Stimulated activated CD4-positive, alpha-beta T cell treated with anti-CD3 and anti-CD28 coated beads, Interleukin-4, amount 100 ng/mL, for 24 hours (primary cell): ENCODE measurements around the gene C6orf89.

Source experiments
- DNase-seq: peaks from one replicate; pipeline ENCODE4 v3.0.0-alpha.2; 2020

The C6orf89 gene

DNA sequence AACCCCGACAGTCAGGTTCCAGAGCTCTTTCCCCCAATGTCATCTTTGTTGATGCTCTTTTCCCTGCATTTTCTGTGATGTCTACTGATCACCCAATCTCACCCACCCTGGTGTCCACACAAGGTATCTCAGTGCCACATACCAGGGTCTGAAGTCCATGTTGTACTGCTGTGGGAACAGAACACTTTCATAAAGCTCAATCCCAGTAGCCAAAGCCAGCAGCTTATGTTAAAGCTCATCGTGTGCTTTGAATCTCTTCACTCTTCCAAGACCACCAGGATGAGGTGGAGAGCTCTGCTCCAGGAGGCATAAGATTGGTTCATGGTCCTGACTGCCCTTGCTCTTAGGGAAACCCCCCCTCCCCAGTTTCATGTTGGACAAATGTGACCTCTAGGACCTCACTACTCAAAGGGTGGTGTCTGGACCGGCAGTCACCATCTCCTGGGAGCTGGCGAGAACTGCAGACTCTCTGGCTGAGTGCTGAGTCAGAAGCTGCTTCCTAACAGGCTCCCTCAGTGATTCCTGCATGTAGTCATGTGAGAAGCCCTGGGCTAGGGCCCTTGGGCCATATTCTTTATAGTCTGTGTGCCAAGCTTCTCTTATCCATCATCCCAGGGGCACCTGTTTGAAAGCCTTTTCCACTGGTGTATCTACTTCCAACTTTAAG is 33.1 kb upstream of the C6orf89 start:
- no peak for DNase-seq

- no peak for DNase-seq
These were observed 32.4 kb upstream of the C6orf89 start for GRCh38 chr6:36853325-36853724.

- no peak for DNase-seq
These were observed 30.0 kb upstream of the C6orf89 start for GRCh38 chr6:36855750-36856149.

DNA sequence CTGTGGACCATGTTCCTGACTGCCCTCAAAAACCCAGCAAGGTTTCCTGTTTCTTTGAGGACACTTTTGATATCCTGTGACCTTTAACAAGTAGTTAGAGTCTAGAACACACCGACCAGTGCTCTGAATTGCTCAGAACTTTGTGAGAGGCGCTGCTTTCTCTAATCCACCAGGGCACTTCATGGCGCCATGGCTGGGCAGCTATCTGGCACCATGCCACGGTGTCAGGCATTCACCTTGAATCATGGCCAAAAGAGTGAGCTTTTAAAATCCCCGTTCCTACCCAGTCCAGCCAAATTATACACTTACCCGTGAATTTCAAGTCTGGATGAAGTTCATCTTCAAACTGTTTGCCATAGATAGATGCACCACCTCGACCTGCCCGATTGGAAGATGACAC is 29.5 kb upstream of the C6orf89 start:
- no peak for DNase-seq

GRCh38 chr6:36857325-36857724 is 28.4 kb upstream of the C6orf89 start:
- DNase-seq = no peak

GRCh38 chr6:36858407-36858981 is 27.3 kb upstream of the C6orf89 start:
- no peak for DNase-seq

DNA sequence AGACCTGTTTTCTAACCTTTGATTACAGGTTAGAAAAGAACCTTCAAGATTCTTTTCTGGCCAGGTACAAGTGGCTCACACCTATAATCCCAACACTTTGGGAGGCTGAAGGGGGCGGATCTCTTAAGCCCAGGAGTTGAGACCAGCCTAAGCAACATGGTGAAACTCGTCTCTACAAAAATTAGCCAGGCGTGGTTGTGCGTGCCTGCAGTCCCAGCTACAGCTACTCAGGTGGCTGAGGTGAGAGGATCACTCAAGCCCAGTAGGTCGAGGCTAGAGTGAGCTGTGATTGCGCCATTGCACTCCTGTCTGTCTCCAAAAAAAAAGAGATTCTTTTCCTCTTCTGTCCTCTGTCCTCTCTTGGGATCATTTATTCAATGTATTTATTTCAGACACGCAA is 25.6 kb upstream of the C6orf89 start:
- DNase-seq = no peak

DNA sequence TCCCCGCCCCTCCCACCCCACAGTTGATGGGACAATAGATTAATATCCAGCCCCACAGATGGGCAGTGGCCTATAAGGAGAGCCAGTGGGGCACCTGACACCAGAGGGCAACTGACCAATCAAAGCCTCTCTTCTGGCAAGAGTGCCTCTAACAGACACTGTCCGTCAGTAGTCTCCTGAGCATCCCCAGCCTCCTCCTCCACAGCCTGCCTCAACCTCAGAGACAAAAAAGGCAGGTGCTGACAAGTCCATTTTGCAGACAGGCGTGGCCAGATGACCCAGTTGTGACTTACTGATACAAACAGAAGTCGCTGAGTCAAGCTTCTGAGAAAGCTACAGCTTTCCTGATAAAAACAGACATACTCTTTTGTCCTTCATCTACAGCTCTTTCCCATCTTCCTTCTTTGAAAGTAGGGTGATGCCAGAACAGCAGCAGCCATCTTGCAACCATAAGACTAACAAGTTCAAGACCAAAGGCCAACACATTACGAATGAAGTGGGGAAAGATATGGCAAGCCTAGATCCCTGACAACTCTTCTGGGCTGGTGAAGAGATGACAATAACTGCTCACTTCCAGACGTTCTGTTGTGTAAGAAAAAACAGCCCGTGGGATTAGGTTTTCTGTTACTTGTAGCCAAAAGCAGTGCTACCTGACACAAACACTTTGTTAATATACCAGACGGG is 23.4 kb upstream of the C6orf89 start:
- DNase-seq = no peak

- DNase-seq = no peak
These were observed 22.8 kb upstream of the C6orf89 start for GRCh38 chr6:36862848-36863382.

DNA sequence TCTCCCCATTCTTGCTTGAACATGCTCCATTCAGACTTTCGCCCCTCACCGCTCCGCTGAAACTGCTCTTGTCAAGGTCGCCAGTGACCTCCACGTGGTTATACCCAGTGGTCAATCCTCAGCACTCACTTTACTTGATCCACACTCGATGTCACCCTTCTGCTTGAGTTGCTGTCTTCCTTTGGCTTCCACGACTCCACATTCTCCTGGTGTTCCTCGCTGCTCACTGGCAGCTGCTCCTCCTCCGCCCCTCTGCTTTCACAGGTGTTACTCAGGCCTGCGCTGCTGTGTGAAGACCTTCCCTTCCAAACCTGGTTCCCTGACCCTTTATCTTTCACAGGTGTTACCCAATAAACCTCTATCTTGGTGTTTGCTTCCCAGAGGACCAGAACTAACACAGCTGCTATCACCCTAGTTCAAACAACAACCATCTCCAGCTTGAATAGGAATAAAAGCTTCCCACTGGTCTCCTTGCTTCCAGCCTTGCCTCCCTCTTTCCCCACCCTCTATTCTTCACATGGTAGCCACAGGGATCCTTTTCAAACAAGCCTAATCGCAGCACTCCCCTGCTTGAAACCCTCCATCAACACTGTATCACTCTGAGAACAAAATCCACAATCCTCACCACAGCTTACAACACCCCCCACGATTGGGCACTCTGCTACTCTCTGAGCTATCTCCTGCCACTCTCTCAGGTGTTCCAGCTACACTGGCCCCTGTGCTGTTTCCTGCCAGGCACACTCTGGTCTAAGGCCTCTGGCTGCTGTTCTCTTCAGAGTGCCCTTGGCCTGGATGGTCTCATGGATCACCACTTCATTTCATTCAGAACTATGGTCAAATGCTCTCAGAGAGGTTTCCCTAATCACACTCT is 21.8 kb upstream of the C6orf89 start:
- no peak for DNase-seq

- no peak for DNase-seq
These were observed 19.9 kb upstream of the C6orf89 start for GRCh38 chr6:36865835-36866234.

GRCh38 chr6:36867471-36868224 is 18.1 kb upstream of the C6orf89 start:
- DNase-seq = no peak

- no peak for DNase-seq
These were observed 14.1 kb upstream of the C6orf89 start for GRCh38 chr6:36871686-36872085.

- no peak for DNase-seq
These were observed 12.6 kb upstream of the C6orf89 start for GRCh38 chr6:36873115-36873514.

DNA sequence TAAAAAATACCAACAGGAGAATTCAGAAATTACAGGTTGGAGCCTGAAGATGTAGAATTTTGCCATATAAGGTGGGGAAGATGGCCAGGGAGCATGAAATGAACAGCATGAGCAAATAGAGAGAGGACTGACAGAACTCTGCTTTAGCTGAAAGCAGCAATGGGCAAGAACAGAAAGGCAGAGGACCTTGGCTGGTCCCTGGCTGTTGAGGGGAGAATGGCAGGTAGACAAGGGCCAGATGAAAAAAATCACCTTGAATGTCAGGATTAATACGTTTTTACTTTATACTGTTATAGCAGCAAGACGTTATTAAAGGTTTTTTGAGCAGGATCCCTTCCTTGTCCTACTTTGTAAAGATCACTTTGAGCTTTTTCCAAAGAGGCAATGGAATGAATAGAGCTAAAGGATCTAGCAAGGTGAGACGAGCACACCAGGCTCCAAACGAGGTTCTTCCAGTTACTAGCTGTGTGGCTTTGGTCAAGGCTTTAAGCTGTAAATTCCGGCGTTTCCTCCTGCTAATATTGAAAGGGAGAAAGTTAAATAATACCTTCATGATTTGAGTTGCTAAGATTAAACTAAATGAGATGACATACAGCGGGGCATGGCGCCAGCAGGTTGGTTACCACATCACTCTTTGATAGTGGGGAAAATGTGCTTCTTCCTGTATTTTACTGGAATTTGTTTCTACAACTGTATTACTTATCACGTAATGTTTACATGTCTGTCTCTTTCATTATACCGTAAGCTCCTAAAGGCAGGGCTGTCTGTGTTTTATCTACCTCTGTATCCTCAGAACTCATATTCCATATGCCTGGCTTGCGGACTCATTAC is 11.9 kb upstream of the C6orf89 start:
- DNase-seq = no peak

DNA sequence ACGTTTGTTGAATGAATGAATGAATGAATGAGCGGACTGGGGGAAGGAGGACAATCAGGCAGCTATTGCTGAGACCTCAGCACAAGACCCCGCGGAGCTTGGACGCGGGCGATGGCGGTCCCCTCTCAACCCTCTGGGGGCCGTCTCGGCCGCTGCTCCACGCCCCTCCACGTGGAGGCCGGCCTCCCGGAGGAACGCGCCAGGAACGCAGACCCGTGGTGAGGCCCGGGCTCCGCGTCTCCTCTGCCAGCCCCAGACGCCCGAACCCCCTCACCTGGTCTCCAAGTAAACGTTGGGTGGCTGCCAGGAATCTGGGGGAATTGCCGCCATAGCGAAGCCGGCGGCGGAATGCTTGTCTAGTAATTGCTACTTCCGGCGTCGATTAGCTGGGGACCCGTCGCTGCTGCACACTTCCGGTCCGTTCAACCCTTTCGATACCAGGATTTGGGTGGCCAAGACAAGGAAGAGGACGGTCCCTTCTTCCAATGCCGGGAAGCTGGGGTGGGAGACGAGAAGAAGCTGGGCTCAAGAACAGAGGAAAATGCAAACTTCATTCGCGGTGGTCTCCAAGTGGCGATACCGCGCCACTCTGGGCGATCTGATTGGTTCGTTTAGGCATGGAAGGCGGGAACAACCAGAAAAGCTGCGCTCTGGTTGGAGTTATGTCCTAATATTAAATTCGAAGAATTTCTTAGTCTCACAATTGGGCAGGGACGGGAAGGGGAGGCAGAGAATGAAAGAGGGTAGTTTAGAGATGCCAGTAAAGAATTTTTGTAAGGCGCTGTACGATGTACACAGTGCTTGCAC is 11.1 kb upstream of the C6orf89 start, which contains the start of gene PPIL1:
Gene PPIL1 (minus strand): TSS at position 361 of the 807 bp plus-strand sequence. CDS start 31 bp downstream, at position 330.
- DNase-seq = peak; percentile 87

GRCh38 chr6:36875250-36875633 is 10.5 kb upstream of the C6orf89 start:
- DNase-seq = no peak

DNA sequence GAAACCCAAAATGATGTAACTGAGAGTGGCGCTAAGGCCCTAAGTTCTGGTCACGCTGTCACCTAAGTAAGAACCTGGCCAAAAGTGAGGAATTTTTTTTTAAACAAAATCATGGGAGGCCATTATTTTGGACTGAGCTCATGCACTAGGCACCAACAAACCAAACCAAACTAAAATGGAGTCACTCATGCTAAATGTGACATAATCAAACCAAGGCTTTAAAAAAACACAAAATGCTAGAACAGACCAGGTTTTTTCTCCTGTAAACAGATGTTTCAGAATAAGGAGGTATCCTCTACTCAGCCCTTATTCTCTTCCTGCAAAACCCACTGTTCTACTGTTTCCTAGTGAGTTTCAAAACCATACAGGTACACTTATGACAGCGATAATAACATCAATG is 1.1 kb upstream of the C6orf89 start:
- no peak for DNase-seq

DNA sequence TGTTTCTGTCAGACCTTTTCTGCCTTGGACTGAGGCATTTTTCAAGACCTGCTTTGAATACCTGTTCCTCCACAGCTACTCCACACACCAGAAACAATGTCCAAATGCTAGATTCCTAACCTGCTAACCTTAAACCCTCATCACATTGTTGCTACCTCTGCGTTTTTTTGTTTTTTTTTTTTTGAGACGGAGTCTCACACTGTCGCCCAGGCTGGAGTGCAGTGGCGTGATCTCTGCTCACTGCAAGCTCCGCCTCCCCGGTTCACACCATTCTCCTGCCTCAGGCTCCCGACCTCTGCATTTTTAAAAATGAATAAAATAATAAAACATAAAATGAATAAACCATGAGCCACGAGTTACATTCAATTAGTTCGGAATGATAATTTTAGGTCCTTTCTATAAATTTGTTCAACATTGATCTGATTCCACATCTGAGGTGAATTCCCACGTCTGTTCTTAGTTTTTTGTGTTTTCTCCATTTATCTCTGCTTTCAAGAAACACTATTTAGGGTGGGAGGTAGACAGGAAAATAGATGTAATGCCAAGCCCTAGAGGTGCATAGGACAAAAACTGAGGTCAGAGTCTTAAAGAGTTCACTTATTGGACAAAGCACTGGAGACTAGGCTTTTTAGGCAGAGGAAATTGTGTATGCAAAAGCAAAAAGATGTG is 1.3 kb downstream of the C6orf89 start:
- no peak for DNase-seq

- DNase-seq = no peak
These were observed 2.4 kb downstream of the C6orf89 start for GRCh38 chr6:36888115-36888643.
